ENCODE measurements around the gene CNTRL. TPM values are rescaled to one million over a fixed set of nuclear protein-coding genes. Genes with fewer than 3 reads are reported as not detected.

The CNTRL gene
- total RNA-seq, 1 experiment from 2014 or later, result 11.6 TPM

DNA sequence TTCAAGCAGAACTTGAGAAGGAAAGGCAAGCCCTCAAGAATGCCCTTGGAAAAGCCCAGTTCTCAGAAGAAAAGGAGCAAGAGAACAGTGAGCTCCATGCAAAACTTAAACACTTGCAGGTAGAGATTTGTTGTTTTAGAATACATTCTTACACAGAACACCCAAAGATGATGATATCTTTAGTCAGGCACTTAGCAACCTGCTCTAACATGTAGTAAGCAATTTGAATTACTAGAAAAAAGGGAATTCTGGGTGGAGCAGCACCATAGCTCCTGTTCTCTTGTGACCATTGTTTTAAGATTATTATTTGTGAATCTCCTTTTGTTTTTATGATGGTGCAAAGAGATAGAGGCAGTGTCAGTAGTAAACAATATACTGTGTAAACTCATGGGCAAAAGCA is 63.8 kb downstream of the CNTRL start:
- no peak for TF ChIP-seq CTCF (conservative IDR thresholded peaks at IDR 0.05)
- Mint-ChIP-seq H3K27ac (no peak overlapping the region), H3K4me1 (peaks cover 15 to 21% of the 10 kb centered on the region in 2 experiments), H3K9me3 (no peaks in the 10 kb centered on the region), H3K27me3 (ENCODE audit: low read depth) (no peaks in the 10 kb centered on the region), H3K36me3 (ENCODE audit: insufficient read depth in 1 of 3, low read depth in 3 of 3) (peaks cover 6 to 21% (median 18%) of the 10 kb centered on the region in 3 experiments; a peak in 6 of 7 replicates), H3K4me3 (no peak overlapping the region)
- H3K4me1 ChIP-seq (ENCODE audit: insufficient read depth, low read length), result no peaks in the 10 kb centered on the region
- no peak overlapping the region for H2BK20ac ChIP-seq (ENCODE audit: low read depth, low read length, poor library complexity, severe bottlenecking)
- H3K56ac ChIP-seq (ENCODE audit: insufficient read length, low read depth, low read length), result no peak overlapping the region
- no peak overlapping the region for H2AK5ac ChIP-seq (ENCODE audit: insufficient read length, low read length)
- no peaks in the 10 kb centered on the region for H3K79me1 ChIP-seq (ENCODE audit: insufficient read depth, low read depth, low read length, poor library complexity, severe bottlenecking)
- no peak overlapping the region for H4K5ac ChIP-seq (ENCODE audit: insufficient read length, low read depth, low read length)
- no peak overlapping the region for H3K23ac ChIP-seq (ENCODE audit: insufficient read length, low read depth, low read length)
- no peak overlapping the region for H3K4ac ChIP-seq (ENCODE audit: low read depth, low read length)
- H4K8ac ChIP-seq (replicated peaks; ENCODE audit: insufficient read length, low read depth, low read length), result no peak overlapping the region
- H3K9me3 ChIP-seq (ENCODE audit: control insufficient read depth, low read depth, low read length), result no peaks in the 10 kb centered on the region
- no peak overlapping the region for H3K4me2 ChIP-seq (ENCODE audit: insufficient read depth, insufficient read length, low read length)
- no peak overlapping the region for H2BK12ac ChIP-seq (ENCODE audit: insufficient read length, low read depth, low read length)
- H4K20me1 ChIP-seq (ENCODE audit: control insufficient read depth, insufficient read depth, insufficient read length), result no peaks in the 10 kb centered on the region
- no peaks in the 10 kb centered on the region for H3K23me2 ChIP-seq (ENCODE audit: insufficient read length, low read depth, low read length, poor library complexity, severe bottlenecking)
- H2BK15ac ChIP-seq (ENCODE audit: low read depth, low read length), result no peak overlapping the region
- no peak for DNase-seq
- H3K14ac ChIP-seq (ENCODE audit: insufficient read depth, low read length), result no peak overlapping the region
- H2BK5ac ChIP-seq (ENCODE audit: insufficient read length, low read length), result no peak overlapping the region
- H3K18ac ChIP-seq (ENCODE audit: insufficient read length, low read depth, low read length), result no peak overlapping the region
- H3T11ph ChIP-seq (ENCODE audit: low read length), result no peak overlapping the region
- no peak overlapping the region for H3K27ac ChIP-seq (ENCODE audit: insufficient read length, low read depth, low read length)
- no peaks in the 10 kb centered on the region for H3K27me3 ChIP-seq (ENCODE audit: insufficient read depth, low read length)
- H4K91ac ChIP-seq (ENCODE audit: insufficient read length, low read depth, low read length), result no peak overlapping the region
- H3K9ac ChIP-seq (ENCODE audit: extremely low read depth, insufficient read length, low read length), result no peak overlapping the region
- H3K79me2 ChIP-seq (ENCODE audit: insufficient read depth, low read length), result no peaks in the 10 kb centered on the region
- H2AFZ ChIP-seq (ENCODE audit: low read length), result no peak overlapping the region
- no peak overlapping the region for H2BK120ac ChIP-seq (ENCODE audit: low read depth, low read length, poor library complexity, severe bottlenecking)
